Natural killer cell (primary cell): ENCODE data around the gene YWHAG. TPM values are rescaled to one million over a fixed set of nuclear protein-coding genes. Genes with fewer than 3 reads are reported as not detected.

Experiments used
- ATAC-seq, 3 donors: fragments of 150-1000 bp in 2 of 3; fragments of 200-7000 bp in 1 of 3; cut with Tn5 transposase; 1 replicate in 1 of 3; 2 replicates in 2 of 3; pipeline ENCODE4 v1.10.0; 2021; ENCODE audit warnings: mild to moderate bottlenecking in 2 of 3, moderate library complexity in 2 of 3
- DNase-seq, 2 donors: peaks; one replicate each; pipeline versions ENCODE4 v3.0.0 to v3.0.0-alpha.2; 2013 to 2021; ENCODE audit warnings: mixed read lengths in 1 of 2
- H3K27ac ChIP-seq: one replicate; pipeline ENCODE4 v1.5.1; 2013; ENCODE audit warnings: mild to moderate bottlenecking, low read length
- H3K27me3 ChIP-seq: one replicate; pipeline ENCODE4 v1.6.1; 2013; ENCODE audit warnings: low read length; ENCODE audit not compliant: control insufficient read depth, insufficient read depth
- H3K36me3 ChIP-seq: one replicate; pipeline ENCODE4 v1.6.1; 2013; ENCODE audit warnings: low read length; ENCODE audit not compliant: control insufficient read depth, insufficient read depth
- H3K4me1 ChIP-seq: one replicate; pipeline ENCODE4 v1.6.1; 2013; ENCODE audit warnings: low read length; ENCODE audit not compliant: control insufficient read depth, insufficient read depth
- H3K4me3 ChIP-seq: one replicate; pipeline ENCODE4 v1.5.1; 2013; ENCODE audit warnings: low read length
- H3K9me3 ChIP-seq: one replicate; pipeline ENCODE4 v1.6.1; 2013; ENCODE audit warnings: low read length; ENCODE audit not compliant: control insufficient read depth, insufficient read depth
- H3K27ac Mint-ChIP-seq, 2 donors: one replicate each; pipeline ENCODE4 v1.8.0; 2022; ENCODE audit warnings: mild to moderate bottlenecking in 2 of 2, mixed read lengths in 2 of 2, moderate library complexity in 1 of 2
- H3K27me3 Mint-ChIP-seq, 2 donors: one replicate each; pipeline ENCODE4 v1.8.0; 2022; ENCODE audit warnings: low read depth in 2 of 2, mixed read lengths in 2 of 2
- H3K36me3 Mint-ChIP-seq: one replicate; pipeline ENCODE4 v1.8.0; 2022; ENCODE audit warnings: mixed read lengths
- H3K4me1 Mint-ChIP-seq, 2 donors: one replicate each; pipeline ENCODE4 v1.8.0; 2022; ENCODE audit warnings: mixed read lengths in 2 of 2
- H3K4me3 Mint-ChIP-seq: one replicate; pipeline ENCODE4 v1.8.0; 2022; ENCODE audit warnings: mild to moderate bottlenecking, moderate library complexity, mixed read lengths
- H3K9me3 Mint-ChIP-seq, 2 donors: one replicate each; pipeline ENCODE4 v1.8.0; 2022; ENCODE audit warnings: mixed read lengths in 2 of 2
- WGBS: methylation state at CpG from one replicate; pipeline ENCODE4 v1.1.7; 2013; ENCODE audit warnings: missing lambda C conversion rate; ENCODE audit not compliant: insufficient coverage; 5-methylcytosine and 5-hydroxymethylcytosine counted together
- intact Hi-C: fragments of 100-400 bp; cut with micrococcal nuclease; formaldehyde crosslinking; loops from one replicate; pipeline ENCODE4 v1.14.2; 2022
- total RNA-seq, 4 donors: library from RNA; stranded (reverse); fragments of 120-200 nt in 1 of 4; gene quantifications; one replicate each; pipeline versions ENCODE4 v1.2.3 to v1.2.4, GENCODE V29; 2013 to 2022
- TF ChIP-seq, protein P1 (sequence below): fragments of 200-600 bp; IDR thresholded peaks from one replicate; pipeline ENCODE4 v1.8.0; 2022; ENCODE audit warnings: antibody characterized with exemption

YWHAG gene
- total RNA-seq, 3 donors from 2014 or later (not counting 1 experiment from before 2014, with no cell fraction given): 21.4 to 28.9 (median 27.4) TPM

DNA sequence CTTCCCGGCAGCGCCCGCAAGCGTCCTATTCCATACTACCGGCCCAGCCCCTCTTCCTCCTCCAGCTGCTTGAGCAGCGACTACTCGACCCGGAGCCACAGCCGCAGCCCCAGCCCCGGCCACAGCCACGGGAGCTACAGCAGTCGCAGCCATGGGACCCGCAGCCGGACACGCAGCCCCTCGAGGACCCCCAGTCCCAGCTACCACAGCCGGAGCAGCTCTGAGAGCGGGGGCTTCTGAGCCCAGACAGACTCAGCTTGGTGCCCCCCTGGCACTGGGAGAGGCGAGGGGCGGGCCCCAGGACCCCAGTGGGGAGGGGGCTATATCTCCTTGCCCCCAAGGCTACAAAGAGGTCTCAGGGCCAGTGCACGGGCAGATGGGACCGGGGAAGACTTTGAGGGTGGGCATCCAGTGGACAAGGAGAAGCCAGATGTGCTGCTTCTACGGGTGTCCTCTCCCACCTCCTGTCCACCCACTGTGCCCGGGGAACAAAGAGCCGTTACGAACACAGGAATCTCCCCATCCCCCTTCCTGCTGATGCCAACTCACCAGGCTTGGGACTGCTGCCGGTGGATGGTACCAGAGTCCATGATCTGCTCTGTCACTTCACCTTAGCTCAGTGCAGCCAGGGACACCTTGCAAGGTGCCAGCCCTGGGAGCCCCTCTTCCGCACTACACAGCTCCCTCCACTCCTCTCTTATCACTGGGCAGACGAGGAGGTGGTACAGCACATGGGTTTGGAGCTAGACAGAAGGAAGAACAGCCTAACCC is 73.0 kb downstream of the YWHAG start:
- Mint-ChIP-seq H3K4me3 (no peak overlapping the region), H3K27me3 (peaks cover 23 to 31% of the 10 kb centered on the region in 2 donors), H3K27ac (no peak overlapping the region), H3K4me1 (peaks cover 6 to 15% of the 10 kb centered on the region in 2 donors), H3K36me3 (no peaks in the 10 kb centered on the region), H3K9me3 (no peaks in the 10 kb centered on the region)
- ATAC-seq (no peak), DNase-seq (no peak)
- no peaks in the 10 kb centered on the region for H3K9me3 ChIP-seq
- TF ChIP-seq, protein P1, sequence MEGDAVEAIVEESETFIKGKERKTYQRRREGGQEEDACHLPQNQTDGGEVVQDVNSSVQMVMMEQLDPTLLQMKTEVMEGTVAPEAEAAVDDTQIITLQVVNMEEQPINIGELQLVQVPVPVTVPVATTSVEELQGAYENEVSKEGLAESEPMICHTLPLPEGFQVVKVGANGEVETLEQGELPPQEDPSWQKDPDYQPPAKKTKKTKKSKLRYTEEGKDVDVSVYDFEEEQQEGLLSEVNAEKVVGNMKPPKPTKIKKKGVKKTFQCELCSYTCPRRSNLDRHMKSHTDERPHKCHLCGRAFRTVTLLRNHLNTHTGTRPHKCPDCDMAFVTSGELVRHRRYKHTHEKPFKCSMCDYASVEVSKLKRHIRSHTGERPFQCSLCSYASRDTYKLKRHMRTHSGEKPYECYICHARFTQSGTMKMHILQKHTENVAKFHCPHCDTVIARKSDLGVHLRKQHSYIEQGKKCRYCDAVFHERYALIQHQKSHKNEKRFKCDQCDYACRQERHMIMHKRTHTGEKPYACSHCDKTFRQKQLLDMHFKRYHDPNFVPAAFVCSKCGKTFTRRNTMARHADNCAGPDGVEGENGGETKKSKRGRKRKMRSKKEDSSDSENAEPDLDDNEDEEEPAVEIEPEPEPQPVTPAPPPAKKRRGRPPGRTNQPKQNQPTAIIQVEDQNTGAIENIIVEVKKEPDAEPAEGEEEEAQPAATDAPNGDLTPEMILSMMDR: no peak
- 95% methylated on average over 29 of the region's 29 CpGs for WGBS
- no peaks in the 10 kb centered on the region for H3K36me3 ChIP-seq
- intact Hi-C loops: no loop called here
- no peak overlapping the region for H3K27ac ChIP-seq
- peaks cover 11% of the 10 kb centered on the region for H3K4me1 ChIP-seq
- H3K4me3 ChIP-seq: no peak overlapping the region
- H3K27me3 ChIP-seq: peaks cover 24% of the 10 kb centered on the region

DNA sequence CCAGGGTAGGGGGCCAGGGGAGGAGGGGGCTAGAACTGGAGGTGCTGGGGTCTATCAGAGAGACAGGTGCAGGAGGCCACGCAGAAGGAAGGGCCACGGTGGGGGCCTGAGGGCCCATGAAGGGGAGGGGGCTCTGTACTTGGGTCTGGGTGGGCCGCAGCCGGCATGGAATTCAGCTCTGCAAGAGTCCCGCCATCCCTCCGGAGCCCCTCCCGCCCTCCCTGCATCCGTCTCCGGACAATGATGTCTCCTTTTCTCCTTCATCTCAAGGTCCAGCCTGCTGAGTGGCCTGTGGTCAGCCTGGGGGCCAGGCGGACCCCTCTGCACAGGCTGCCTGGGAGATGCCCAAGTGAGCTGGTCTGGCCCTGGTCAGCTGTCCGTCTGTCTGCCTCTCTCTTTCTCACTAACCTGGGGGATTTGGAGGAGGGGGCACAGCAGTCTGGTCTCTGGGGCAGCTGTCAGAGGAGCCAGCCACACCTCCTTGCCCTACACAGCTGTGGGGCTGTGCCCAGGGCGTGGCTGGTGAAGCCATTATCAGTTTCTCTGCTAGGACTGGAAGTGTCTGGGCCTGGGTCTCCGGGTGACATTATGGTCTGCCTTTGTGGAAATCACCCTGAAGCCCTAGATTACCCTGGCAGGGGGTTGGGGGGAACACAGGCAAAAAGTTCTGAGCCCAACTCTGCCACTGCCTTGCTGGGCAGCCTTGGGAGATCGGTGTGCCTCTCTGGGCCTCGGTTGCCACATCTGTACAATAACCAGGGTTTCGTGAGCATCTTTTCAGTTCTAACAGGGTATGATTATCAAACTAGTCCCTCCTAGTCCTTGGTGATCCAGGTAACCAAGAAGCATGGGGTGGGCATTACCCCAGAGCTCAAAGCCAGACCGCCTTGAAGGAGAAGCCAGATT is 75.3 kb downstream of the YWHAG start:
- Histone ChIP-seq H3K27ac (no peak overlapping the region), H3K4me3 (no peak overlapping the region), H3K4me1 (peaks cover 11% of the 10 kb centered on the region), H3K36me3 (no peaks in the 10 kb centered on the region), H3K27me3 (peaks cover 24% of the 10 kb centered on the region), H3K9me3 (no peaks in the 10 kb centered on the region)
- intact Hi-C loops: no loop called here
- H3K9me3 Mint-ChIP-seq: no peaks in the 10 kb centered on the region
- ATAC-seq: no peak
- no peak overlapping the region for H3K27ac Mint-ChIP-seq
- H3K4me1 Mint-ChIP-seq: peaks cover 7 to 16% of the 10 kb centered on the region in 2 donors
- TF ChIP-seq, protein P1: no peak
- no peaks in the 10 kb centered on the region for H3K36me3 Mint-ChIP-seq
- WGBS: 92% methylated on average over 17 of the region's 17 CpGs
- peak overlapping the region; percentile 71 for H3K4me3 Mint-ChIP-seq
- H3K27me3 Mint-ChIP-seq: peaks cover 41 to 42% of the 10 kb centered on the region in 2 donors
- no peak for DNase-seq

DNA sequence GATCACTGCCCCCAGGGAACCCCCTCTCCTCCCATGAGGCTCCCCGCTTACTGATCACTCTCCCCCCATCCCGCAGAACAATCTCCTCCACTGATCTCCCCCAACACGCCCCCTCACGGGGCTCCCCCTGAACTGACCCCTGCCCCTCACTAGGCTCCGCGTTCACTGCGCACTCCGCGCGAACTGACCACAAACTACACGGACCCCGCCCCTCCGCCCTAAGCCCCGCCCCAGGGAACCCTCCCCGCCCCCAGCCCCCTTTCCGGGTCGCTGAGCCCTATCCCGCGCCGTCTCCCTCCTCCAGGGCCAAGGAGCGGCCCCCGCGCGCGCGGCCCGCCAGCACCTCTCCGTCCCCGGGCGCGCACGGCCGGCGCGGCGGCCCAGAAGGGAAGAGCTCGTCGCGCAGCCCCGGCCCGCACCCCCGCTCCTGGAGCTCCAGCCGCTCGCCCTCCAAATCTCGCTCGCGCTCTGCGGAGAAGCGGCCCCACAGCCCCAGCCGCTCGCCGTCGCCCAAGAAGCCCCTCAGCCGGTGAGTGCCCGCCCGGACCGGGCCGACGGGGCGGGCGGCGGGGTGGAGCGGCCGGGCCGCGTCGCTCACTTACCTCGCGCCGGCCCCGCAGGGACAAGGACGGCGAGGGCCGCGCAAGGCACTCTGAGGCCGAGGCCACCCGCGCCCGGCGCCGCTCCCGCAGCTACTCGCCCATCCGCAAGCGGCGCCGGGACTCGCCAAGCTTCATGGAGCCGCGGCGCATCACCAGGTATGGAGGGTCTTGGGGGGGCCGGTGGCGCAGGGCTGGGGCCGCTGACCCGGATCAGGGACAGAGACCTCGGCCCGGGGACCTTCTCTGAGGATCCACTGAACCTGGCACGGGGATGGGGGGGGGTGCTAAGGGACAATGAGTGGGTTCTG is 76.2 kb downstream of the YWHAG start:
- H3K27me3 Mint-ChIP-seq: peaks cover 41 to 42% of the 10 kb centered on the region in 2 donors
- ATAC-seq: peak; percentile 30 to 60 (median 51)
- H3K9me3 Mint-ChIP-seq: no peaks in the 10 kb centered on the region
- intact Hi-C loops: no loop called here
- H3K4me3 Mint-ChIP-seq: peak overlapping the region; percentile 83
- no peaks in the 10 kb centered on the region for H3K36me3 Mint-ChIP-seq
- DNase-seq: peak in 1 of 2 donors; percentile 34
- H3K4me1 Mint-ChIP-seq: peaks cover 7 to 16% of the 10 kb centered on the region in 2 donors
- peaks cover 11% of the 10 kb centered on the region for H3K4me1 ChIP-seq
- WGBS: 5% methylated on average over 96 of the region's 98 CpGs
- no peak overlapping the region for H3K4me3 ChIP-seq
- H3K36me3 ChIP-seq: no peaks in the 10 kb centered on the region
- no peak overlapping the region for H3K27ac ChIP-seq
- H3K27me3 ChIP-seq: peaks cover 24% of the 10 kb centered on the region
- peak overlapping the region in 1 of 2 donors; percentile 51 for H3K27ac Mint-ChIP-seq
- TF ChIP-seq, protein P1: no peak
- no peaks in the 10 kb centered on the region for H3K9me3 ChIP-seq
